Vagina (tissue), 2 donors: Measurements from ENCODE around the gene CLDN22. TPM values are rescaled to one million over a fixed set of nuclear protein-coding genes. Genes with fewer than 3 reads are reported as not detected.
"Not testable (repeated sequence)": the region's sequence is repeated elsewhere in the genome, so short reads cannot be mapped to it uniquely, and the experiment has no call there.

Experiments
- DNase-seq, 2 donors: peaks; one replicate each; pipeline ENCODE4 v3.0.0-alpha.2; 2017; ENCODE audit errors: extremely low spot score in 2 of 2
- H3K27ac ChIP-seq: fragments of 200-600 bp; sonication (generic); one replicate; pipeline ENCODE4 v1.5.1; 2019
- H3K27me3 ChIP-seq: fragments of 200-600 bp; sonication (generic); one replicate; pipeline ENCODE4 v1.5.1; 2019
- H3K36me3 ChIP-seq, 2 donors: fragments of 200-600 bp; sonication (generic); one replicate each; pipeline ENCODE4 v1.5.1; 2017 to 2019
- H3K4me1 ChIP-seq: fragments of 200-600 bp; sonication (generic); one replicate; pipeline ENCODE4 v1.5.1; 2019
- H3K4me3 ChIP-seq, 2 donors: fragments of 200-600 bp; sonication (generic); 1 replicate in 1 of 2; 2 replicates in 1 of 2; pipeline ENCODE4 v1.5.1; 2016 to 2019
- H3K9me3 ChIP-seq: fragments of 200-600 bp; sonication (generic); one replicate; pipeline ENCODE4 v1.5.1; 2019
- POLR2A ChIP-seq, 2 donors: fragments of 450-650 bp; IDR thresholded peaks; one replicate each; pipeline ENCODE4 v1.6.1; 2017; ENCODE audit warnings: antibody characterized with exemption in 2 of 2, mild to moderate bottlenecking in 2 of 2, moderate library complexity in 2 of 2
- POLR2AphosphoS5 ChIP-seq, 2 donors: sonication (generic); formaldehyde crosslinking; IDR thresholded peaks; one replicate each; pipeline ENCODE4 v1.9.0; 2017; ENCODE audit warnings: antibody characterized with exemption in 2 of 2, mild to moderate bottlenecking in 2 of 2, low read depth in 1 of 2; ENCODE audit not compliant: insufficient read depth in 1 of 2
- intact Hi-C: fragments of 100-400 bp; cut with DNase I; formaldehyde crosslinking; loops from one replicate; pipeline ENCODE4 v1.15.1; 2023
- total RNA-seq: library from RNA; depleted of rRNA; stranded (reverse); fragments of >200 nt; gene quantifications from one replicate; pipeline ENCODE4 v1.2.3, GENCODE V29; 2016
- TF ChIP-seq, protein P1 (sequence below), 3 experiments: fragments of 450-650 bp in 2 of 3; fragments of 200-600 bp in 1 of 3; sonication (generic) in 1 of 3; IDR thresholded peaks; one replicate each; pipeline ENCODE4 v1.5.1; 2017 to 2019; ENCODE audit warnings: antibody characterized with exemption in 3 of 3, mild to moderate bottlenecking in 2 of 3, moderate library complexity in 2 of 3

The CLDN22 gene
- total RNA-seq, 1 donor from 2014 or later = not detected

DNA sequence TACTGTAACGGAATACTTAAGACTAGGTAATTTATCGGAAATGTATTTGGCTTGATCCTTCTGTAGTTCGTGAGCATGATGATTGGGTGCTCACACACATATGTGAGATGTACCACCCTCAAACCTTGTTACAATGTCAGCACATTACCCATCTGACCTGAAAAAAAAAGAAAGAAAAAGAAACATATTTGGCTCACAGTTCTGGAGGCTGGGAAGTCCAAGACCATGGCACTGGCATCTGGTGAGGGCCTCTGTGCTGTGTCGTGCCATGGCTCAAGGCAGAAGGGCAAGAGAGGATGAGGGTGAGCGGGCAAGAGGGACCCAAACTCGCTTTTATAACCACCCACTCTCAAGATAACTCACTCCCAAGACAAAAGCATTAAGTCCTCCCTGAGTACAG, 9.2 kb upstream of the CLDN22 start:
- H3K36me3 ChIP-seq = no peaks in the 10 kb centered on the region

DNA sequence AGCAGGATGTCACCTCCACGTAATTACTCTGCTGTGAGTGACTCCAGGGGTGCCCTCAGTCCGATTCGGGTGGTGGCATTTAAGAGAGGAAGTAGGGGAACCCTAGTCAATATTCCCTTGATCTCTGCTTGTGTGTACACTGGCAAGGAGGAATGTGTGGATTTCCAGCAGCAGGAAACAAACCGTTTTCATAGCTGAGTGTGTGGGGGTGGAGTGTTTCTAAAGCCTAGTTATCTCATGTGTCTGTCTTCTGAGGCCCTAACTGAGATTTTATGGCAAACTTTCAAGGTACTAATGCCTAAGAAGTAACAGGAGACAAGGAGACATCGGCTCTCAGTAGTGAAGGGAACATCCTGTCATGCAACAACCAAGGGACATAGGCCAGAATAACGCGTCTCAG, 8.8 kb upstream of the CLDN22 start:
- Histone ChIP-seq H3K4me1 (no peaks in the 10 kb centered on the region), H3K4me3 (no peak overlapping the region), H3K36me3 (no peaks in the 10 kb centered on the region), H3K9me3 (no peaks in the 10 kb centered on the region), H3K27ac (no peak overlapping the region), H3K27me3 (no peaks in the 10 kb centered on the region)
- TF ChIP-seq POLR2AphosphoS5 (IDR thresholded peaks at IDR 0.05; ENCODE audit: insufficient read depth in 1 of 2, low read depth in 1 of 2) (no peak), POLR2A (IDR thresholded peaks at IDR 0.05) (no peak)
- TF ChIP-seq, protein P1, sequence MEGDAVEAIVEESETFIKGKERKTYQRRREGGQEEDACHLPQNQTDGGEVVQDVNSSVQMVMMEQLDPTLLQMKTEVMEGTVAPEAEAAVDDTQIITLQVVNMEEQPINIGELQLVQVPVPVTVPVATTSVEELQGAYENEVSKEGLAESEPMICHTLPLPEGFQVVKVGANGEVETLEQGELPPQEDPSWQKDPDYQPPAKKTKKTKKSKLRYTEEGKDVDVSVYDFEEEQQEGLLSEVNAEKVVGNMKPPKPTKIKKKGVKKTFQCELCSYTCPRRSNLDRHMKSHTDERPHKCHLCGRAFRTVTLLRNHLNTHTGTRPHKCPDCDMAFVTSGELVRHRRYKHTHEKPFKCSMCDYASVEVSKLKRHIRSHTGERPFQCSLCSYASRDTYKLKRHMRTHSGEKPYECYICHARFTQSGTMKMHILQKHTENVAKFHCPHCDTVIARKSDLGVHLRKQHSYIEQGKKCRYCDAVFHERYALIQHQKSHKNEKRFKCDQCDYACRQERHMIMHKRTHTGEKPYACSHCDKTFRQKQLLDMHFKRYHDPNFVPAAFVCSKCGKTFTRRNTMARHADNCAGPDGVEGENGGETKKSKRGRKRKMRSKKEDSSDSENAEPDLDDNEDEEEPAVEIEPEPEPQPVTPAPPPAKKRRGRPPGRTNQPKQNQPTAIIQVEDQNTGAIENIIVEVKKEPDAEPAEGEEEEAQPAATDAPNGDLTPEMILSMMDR (IDR thresholded peaks at IDR 0.05) = no peak
- intact Hi-C loops = no loop called here
- no peak for DNase-seq

More for the DNA sequence above, 9.2 kb upstream of the CLDN22 start:
- Histone ChIP-seq H3K9me3 (no peaks in the 10 kb centered on the region), H3K27me3 (no peaks in the 10 kb centered on the region), H3K4me1 (no peaks in the 10 kb centered on the region), H3K27ac (no peak overlapping the region), H3K4me3 (no peak overlapping the region)
- no peak for DNase-seq
- TF ChIP-seq POLR2AphosphoS5 (IDR thresholded peaks at IDR 0.05; ENCODE audit: insufficient read depth in 1 of 2, low read depth in 1 of 2) (no peak), POLR2A (IDR thresholded peaks at IDR 0.05) (no peak)
- TF ChIP-seq, protein P1 (IDR thresholded peaks at IDR 0.05) = no peak
- intact Hi-C loops = no loop called here

DNA sequence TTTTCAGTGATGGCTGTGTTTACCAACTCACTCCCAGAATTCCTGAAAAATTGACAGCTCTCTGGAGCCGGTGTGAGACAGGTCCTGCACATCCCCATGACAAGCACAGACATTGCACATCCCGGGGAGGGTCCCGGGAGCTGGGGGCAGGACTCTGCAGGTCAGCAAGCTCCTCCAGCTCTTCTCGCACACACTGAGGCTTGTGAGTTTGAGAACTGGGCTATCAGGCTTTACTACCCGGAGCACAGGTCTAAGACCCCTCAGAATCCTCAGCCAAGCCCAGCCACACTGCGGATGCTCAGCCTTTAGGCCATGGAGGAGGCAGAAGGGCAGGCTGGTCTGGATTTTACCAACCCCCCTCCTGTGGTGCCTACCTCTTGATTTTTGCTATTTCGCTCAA, 7.8 kb upstream of the CLDN22 start:
- Histone ChIP-seq H3K4me3 (no peak overlapping the region), H3K9me3 (no peaks in the 10 kb centered on the region), H3K27me3 (no peaks in the 10 kb centered on the region), H3K4me1 (no peaks in the 10 kb centered on the region), H3K27ac (no peak overlapping the region), H3K36me3 (no peaks in the 10 kb centered on the region)
- peak in 1 of 2 donors; percentile 64 for DNase-seq
- intact Hi-C loops = no loop called here
- TF ChIP-seq POLR2AphosphoS5 (IDR thresholded peaks at IDR 0.05; ENCODE audit: insufficient read depth in 1 of 2, low read depth in 1 of 2) (no peak), POLR2A (IDR thresholded peaks at IDR 0.05) (no peak)
- TF ChIP-seq, protein P1 (IDR thresholded peaks at IDR 0.05) = no peak

DNA sequence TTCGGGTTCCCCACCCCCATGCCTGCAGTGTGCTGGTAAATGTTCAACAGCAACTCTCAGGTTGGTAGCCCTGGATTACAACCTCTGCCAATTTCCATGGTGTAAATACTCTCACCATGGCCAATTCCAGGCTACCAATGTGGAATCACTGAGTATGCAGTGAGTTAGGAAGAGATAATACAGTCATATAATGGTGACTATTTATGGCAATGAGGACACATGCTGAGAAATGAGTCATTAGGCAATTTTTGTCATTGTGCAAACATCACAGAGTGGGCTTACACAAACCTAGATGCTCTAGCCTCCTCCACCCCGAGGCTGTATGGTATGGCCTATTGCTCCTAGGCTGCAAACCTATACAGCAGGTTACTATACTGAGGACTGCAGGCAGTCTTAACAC, 6.8 kb upstream of the CLDN22 start:
- TF ChIP-seq POLR2AphosphoS5 (IDR thresholded peaks at IDR 0.05; ENCODE audit: insufficient read depth in 1 of 2, low read depth in 1 of 2) (no peak), POLR2A (IDR thresholded peaks at IDR 0.05) (no peak)
- TF ChIP-seq, protein P1 (IDR thresholded peaks at IDR 0.05) = no peak

DNA sequence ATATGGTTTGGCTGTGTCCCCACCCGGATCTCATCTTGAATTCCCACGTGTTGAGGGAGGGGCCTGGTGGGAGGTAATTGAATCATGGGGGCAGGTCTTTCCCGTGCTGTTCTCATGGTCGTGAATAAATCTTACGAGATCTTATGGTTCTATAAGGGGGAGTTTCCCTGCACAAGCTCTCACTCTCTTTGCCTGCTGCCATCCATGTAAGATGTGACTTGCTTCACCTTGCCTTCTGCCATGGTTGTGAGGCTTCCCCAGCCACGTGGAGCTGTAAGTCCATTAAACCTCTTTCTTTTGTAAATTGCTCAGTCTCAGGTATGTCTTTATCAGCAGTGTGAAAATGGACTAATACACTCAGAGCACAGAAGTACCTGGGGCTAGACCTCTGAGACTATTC, 6.3 kb upstream of the CLDN22 start:
- H3K27me3 ChIP-seq, DNase-seq, H3K9me3 ChIP-seq, H3K4me3 ChIP-seq, H3K4me1 ChIP-seq, intact Hi-C loops, H3K27ac ChIP-seq, H3K36me3 ChIP-seq: not testable (repeated sequence)

More for the DNA sequence above, 6.8 kb upstream of the CLDN22 start:
- Histone ChIP-seq H3K27me3 (no peaks in the 10 kb centered on the region), H3K4me1 (no peaks in the 10 kb centered on the region), H3K4me3 (no peak overlapping the region), H3K36me3 (no peaks in the 10 kb centered on the region), H3K9me3 (no peaks in the 10 kb centered on the region), H3K27ac (no peak overlapping the region)
- no peak for DNase-seq
- intact Hi-C loops = no loop called here

DNA sequence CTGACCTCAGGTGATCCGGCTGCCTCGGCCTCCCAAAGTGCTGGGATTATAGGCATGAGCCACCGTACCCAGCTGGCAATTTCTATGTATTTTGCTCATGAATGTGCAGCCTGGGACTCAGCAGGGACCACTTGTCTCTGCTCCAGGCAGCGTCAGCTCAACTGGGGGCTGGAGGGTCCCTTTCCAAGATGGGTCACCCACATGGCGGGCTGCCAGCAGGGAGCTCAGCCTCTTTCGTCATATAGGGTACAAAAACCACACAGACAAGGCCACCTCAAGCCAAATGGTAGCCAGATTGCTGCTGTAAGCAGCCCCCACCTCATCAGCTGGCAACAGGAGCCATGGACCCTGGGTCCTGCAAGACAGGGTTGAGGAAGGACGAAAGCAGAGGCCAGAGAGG, 4.5 kb upstream of the CLDN22 start:
- DNase-seq = no peak
- no peaks in the 10 kb centered on the region for H3K36me3 ChIP-seq
- intact Hi-C loops = no loop called here

DNA sequence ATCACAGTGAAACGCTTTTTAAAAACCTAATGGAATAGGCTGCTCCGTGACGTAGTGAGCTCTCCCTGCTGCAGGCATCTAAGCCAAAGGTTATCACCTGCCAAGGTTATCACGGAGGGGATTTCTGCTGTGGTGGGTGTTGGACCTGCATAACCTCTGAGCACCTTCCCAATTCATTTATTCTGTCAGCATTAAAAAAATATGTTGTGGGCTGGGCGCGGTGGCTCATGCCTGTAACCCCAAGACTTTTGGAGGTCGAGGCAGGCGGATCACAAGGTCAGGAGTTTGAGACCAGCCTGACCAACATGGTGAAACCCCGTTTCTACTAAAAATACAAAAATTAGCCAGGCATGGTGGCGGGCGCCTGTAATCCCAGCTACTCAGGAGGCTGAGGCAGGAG, 4.0 kb upstream of the CLDN22 start:
- H3K27me3 ChIP-seq, H3K36me3 ChIP-seq, H3K4me1 ChIP-seq, intact Hi-C loops, DNase-seq, H3K27ac ChIP-seq, H3K9me3 ChIP-seq, H3K4me3 ChIP-seq: not testable (repeated sequence)

More for the DNA sequence above, 4.5 kb upstream of the CLDN22 start:
- no peak for TF ChIP-seq POLR2AphosphoS5 (IDR thresholded peaks at IDR 0.05; ENCODE audit: insufficient read depth in 1 of 2, low read depth in 1 of 2)
- TF ChIP-seq POLR2A (IDR thresholded peaks at IDR 0.05) = no peak
- TF ChIP-seq, protein P1 (IDR thresholded peaks at IDR 0.05) = no peak
- Histone ChIP-seq H3K27ac (no peak overlapping the region), H3K4me3 (no peak overlapping the region), H3K4me1 (no peaks in the 10 kb centered on the region), H3K9me3 (no peaks in the 10 kb centered on the region), H3K27me3 (no peaks in the 10 kb centered on the region)
